HAP-1 (cell line): ENCODE data around the gene S100P.
"Not testable (repeated sequence)": the region's sequence is repeated elsewhere in the genome, so short reads cannot be mapped to it uniquely, and the experiment has no call there.

ENCODE experiments used
- DNase-seq, 2 experiments: peaks; one replicate each; pipeline ENCODE4 v3.0.0-alpha.2; 2016 to 2020; ENCODE audit warnings: low spot score in 2 of 2
- H3K27me3 ChIP-seq: fragments of 250-450 bp; sonication (Bioruptor Pico); 2 replicates; pipeline ENCODE4 v1.5.1; 2020; ENCODE audit warnings: low read depth, mild to moderate bottlenecking, moderate library complexity
- H3K36me3 ChIP-seq: fragments of 250-450 bp; sonication (Bioruptor Pico); replicated peaks from 2 replicates; pipeline ENCODE4 v1.5.1; 2020; ENCODE audit warnings: mild to moderate bottlenecking
- H3K4me1 ChIP-seq: fragments of 250-450 bp; sonication (Bioruptor Pico); 2 replicates; pipeline ENCODE4 v1.5.1; 2020; ENCODE audit warnings: mild to moderate bottlenecking
- H3K4me3 ChIP-seq: fragments of 250-450 bp; sonication (Bioruptor Pico); 2 replicates; pipeline ENCODE4 v1.5.1; 2020; ENCODE audit warnings: mild to moderate bottlenecking, moderate library complexity
- H3K9me3 ChIP-seq: fragments of 250-450 bp; sonication (Bioruptor Pico); 2 replicates; pipeline ENCODE4 v1.5.1; 2020; ENCODE audit warnings: mild to moderate bottlenecking, moderate library complexity
- in situ Hi-C: fragments of 300-500 bp; cut with MboI; formaldehyde crosslinking; loops from 3 replicates; pipeline ENCODE4 v1.14.3; 2020; ENCODE audit warnings: low sequenced_read_pairs, inconsistent platforms, mixed read lengths

The S100P gene

GRCh38 chr4:6660430-6660829 is 33.2 kb upstream of the S100P start:
- in situ Hi-C loops = no loop called here
- no peak for DNase-seq

GRCh38 chr4:6662591-6662990 is 31.1 kb upstream of the S100P start:
- in situ Hi-C loops = no loop called here
- H3K4me1 ChIP-seq = no peaks in the 10 kb centered on the region
- H3K36me3 ChIP-seq = no peaks in the 10 kb centered on the region
- H3K9me3 ChIP-seq = no peaks in the 10 kb centered on the region
- H3K4me3 ChIP-seq = no peak overlapping the region
- no peaks in the 10 kb centered on the region; the same call in 1 of the 2 replicates for H3K27me3 ChIP-seq
- DNase-seq = no peak

More at GRCh38 chr4:6660430-6660829, 33.2 kb upstream of the S100P start:
- Histone ChIP-seq H3K4me3 (no peak overlapping the region), H3K27me3 (no peaks in the 10 kb centered on the region; the same call in 1 of the 2 replicates), H3K36me3 (no peaks in the 10 kb centered on the region), H3K4me1 (no peaks in the 10 kb centered on the region), H3K9me3 (no peaks in the 10 kb centered on the region)

- H3K4me1 ChIP-seq = no peaks in the 10 kb centered on the region; the same call in 1 of the 2 replicates
- no peaks in the 10 kb centered on the region; the same call in 1 of the 2 replicates for H3K27me3 ChIP-seq
- no peaks in the 10 kb centered on the region for H3K9me3 ChIP-seq
- in situ Hi-C loops = no loop called here
- H3K36me3 ChIP-seq = no peaks in the 10 kb centered on the region
- DNase-seq = no peak
- no peak overlapping the region for H3K4me3 ChIP-seq
Measured at GRCh38 chr4:6663596-6664393, 29.9 kb upstream of the S100P start.

GRCh38 chr4:6665320-6665654 is 28.4 kb upstream of the S100P start:
- H3K36me3 ChIP-seq = no peaks in the 10 kb centered on the region
- no peaks in the 10 kb centered on the region; the same call in 1 of the 2 replicates for H3K4me1 ChIP-seq
- no peak for DNase-seq
- in situ Hi-C loops = no loop called here
- H3K9me3 ChIP-seq = no peaks in the 10 kb centered on the region
- no peaks in the 10 kb centered on the region; the same call in 1 of the 2 replicates for H3K27me3 ChIP-seq
- no peak overlapping the region for H3K4me3 ChIP-seq

GRCh38 chr4:6668391-6668790 is 25.3 kb upstream of the S100P start:
- Histone ChIP-seq H3K9me3 (no peaks in the 10 kb centered on the region; the same call in 1 of the 2 replicates), H3K4me3 (no peak overlapping the region), H3K4me1 (peaks cover 3% of the 10 kb centered on the region), H3K27me3 (no peaks in the 10 kb centered on the region), H3K36me3 (no peaks in the 10 kb centered on the region)
- no peak for DNase-seq
- in situ Hi-C loops = no loop called here

GRCh38 chr4:6671648-6672047 is 22.0 kb upstream of the S100P start:
- in situ Hi-C loops = no loop called here
- H3K4me1 ChIP-seq = peaks cover 23% of the 10 kb centered on the region

GRCh38 chr4:6672131-6672530 is 21.5 kb upstream of the S100P start:
- in situ Hi-C loops = no loop called here

More at GRCh38 chr4:6671648-6672047, 22.0 kb upstream of the S100P start:
- H3K9me3 ChIP-seq = no peaks in the 10 kb centered on the region; the same call in 1 of the 2 replicates
- DNase-seq = no peak
- H3K27me3 ChIP-seq = no peaks in the 10 kb centered on the region
- no peak overlapping the region for H3K4me3 ChIP-seq
- H3K36me3 ChIP-seq = peaks cover 16% of the 10 kb centered on the region

GRCh38 chr4:6672541-6673190 is 21.0 kb upstream of the S100P start:
- Histone ChIP-seq H3K36me3 (peaks cover 18% of the 10 kb centered on the region), H3K4me1 (peaks cover 32% of the 10 kb centered on the region)
- H3K4me3 ChIP-seq, in situ Hi-C loops, DNase-seq, H3K9me3 ChIP-seq, H3K27me3 ChIP-seq: not testable (repeated sequence)

More at GRCh38 chr4:6672131-6672530, 21.5 kb upstream of the S100P start:
- H3K4me3 ChIP-seq = no peak overlapping the region
- no peak for DNase-seq
- no peaks in the 10 kb centered on the region; the same call in 1 of the 2 replicates for H3K9me3 ChIP-seq
- H3K27me3 ChIP-seq = no peaks in the 10 kb centered on the region
- H3K36me3 ChIP-seq = peaks cover 18% of the 10 kb centered on the region
- peaks cover 28% of the 10 kb centered on the region for H3K4me1 ChIP-seq

GRCh38 chr4:6673191-6673659 is 20.5 kb upstream of the S100P start:
- H3K9me3 ChIP-seq, H3K27me3 ChIP-seq, in situ Hi-C loops: not testable (repeated sequence)
- peak in 1 of 2 experiments; percentile 43 for DNase-seq
- H3K4me3 ChIP-seq = peak overlapping the region; percentile 47
- peaks cover 18% of the 10 kb centered on the region for H3K36me3 ChIP-seq
- H3K4me1 ChIP-seq = peaks cover 32% of the 10 kb centered on the region

- DNase-seq = peak; percentile 89 to 94
- in situ Hi-C loops = no loop called here
- Histone ChIP-seq H3K36me3 (peaks cover 18% of the 10 kb centered on the region), H3K27me3 (no peaks in the 10 kb centered on the region), H3K4me3 (peak overlapping the region; percentile 47), H3K4me1 (peaks cover 32% of the 10 kb centered on the region), H3K9me3 (no peaks in the 10 kb centered on the region; the same call in 1 of the 2 replicates)
Measured at GRCh38 chr4:6673660-6674499, 19.8 kb upstream of the S100P start.

GRCh38 chr4:6674500-6675149 is 19.1 kb upstream of the S100P start:
- peaks cover 18% of the 10 kb centered on the region for H3K36me3 ChIP-seq
- H3K4me3 ChIP-seq = peak overlapping the region; percentile 47
- in situ Hi-C loops = no loop called here
- H3K4me1 ChIP-seq = peaks cover 32% of the 10 kb centered on the region
- peak; percentile 45 to 51 for DNase-seq
- no peaks in the 10 kb centered on the region; the same call in 1 of the 2 replicates for H3K9me3 ChIP-seq
- no peaks in the 10 kb centered on the region for H3K27me3 ChIP-seq

GRCh38 chr4:6676722-6677558 is 16.7 kb upstream of the S100P start:
- in situ Hi-C loops = no loop called here
- no peaks in the 10 kb centered on the region for H3K27me3 ChIP-seq
- H3K4me3 ChIP-seq = peak overlapping the region; percentile 9; the same call in 1 of the 2 replicates
- DNase-seq = no peak
- no peaks in the 10 kb centered on the region; the same call in 1 of the 2 replicates for H3K9me3 ChIP-seq
- H3K36me3 ChIP-seq = peaks cover 18% of the 10 kb centered on the region
- peaks cover 32% of the 10 kb centered on the region for H3K4me1 ChIP-seq
